MCF 10A (cell line): ENCODE data around the gene ABAT. TPM values are rescaled to one million over a fixed set of nuclear protein-coding genes. Genes with fewer than 3 reads are reported as not detected.

ENCODE experiments used
- BruUV-seq: library from RNA; stranded (reverse); fragments of 400-500 nt; replicated peaks from 2 replicates; lab custom pipeline; 2021; lab: Mats Ljungman, UMichigan
- CTCF ChIA-PET: fragments of 300-600 bp; sonication (Branson Sonifier 250); formaldehyde crosslinking; extraction: SDS; loops from one replicate; lab custom pipeline; 2021; ENCODE audit warnings: antibody characterized with exemption, inconsistent platforms; lab: Yijun Ruan, JAX
- POLR2A ChIA-PET: fragments of 300-600, 350-650 bp; sonication (Branson Sonifier 250); formaldehyde crosslinking; extraction: SDS; loops from one replicate; lab custom pipeline; 2020; ENCODE audit warnings: antibody characterized with exemption, inconsistent platforms; lab: Yijun Ruan, JAX
- DNase-seq: peaks from one replicate; pipeline ENCODE4 v3.0.0-alpha.2; 2018; ENCODE audit not compliant: unreplicated experiment
- H3K27ac Mint-ChIP-seq: one replicate; pipeline ENCODE4 v1.8.0; 2022; ENCODE audit warnings: mild to moderate bottlenecking, low read depth, mixed read lengths; ENCODE audit not compliant: unreplicated experiment
- H3K27me3 Mint-ChIP-seq: one replicate; pipeline ENCODE4 v1.8.0; 2022; ENCODE audit warnings: mixed read lengths; ENCODE audit not compliant: insufficient read depth, unreplicated experiment
- H3K36me3 Mint-ChIP-seq: one replicate; pipeline ENCODE4 v1.8.0; 2022; ENCODE audit warnings: mild to moderate bottlenecking, moderate library complexity, mixed read lengths; ENCODE audit not compliant: insufficient read depth, unreplicated experiment
- H3K4me1 Mint-ChIP-seq: one replicate; pipeline ENCODE4 v1.8.0; 2022; ENCODE audit warnings: mixed read lengths; ENCODE audit not compliant: insufficient read depth, unreplicated experiment
- H3K4me3 Mint-ChIP-seq: one replicate; pipeline ENCODE4 v1.8.0; 2022; ENCODE audit warnings: mild to moderate bottlenecking, moderate library complexity, mixed read lengths; ENCODE audit not compliant: unreplicated experiment
- H3K9me3 Mint-ChIP-seq: one replicate; pipeline ENCODE4 v1.8.0; 2022; ENCODE audit warnings: mixed read lengths; ENCODE audit not compliant: unreplicated experiment
- CTCF ChIP-seq: fragments of 200-600 bp; IDR thresholded peaks from one replicate; pipeline ENCODE4 v1.8.0; 2022; ENCODE audit warnings: antibody characterized with exemption, mild to moderate bottlenecking; ENCODE audit not compliant: unreplicated experiment
- intact Hi-C: fragments of 100-400 bp; cut with micrococcal nuclease; formaldehyde crosslinking; loops from 2 replicates; pipeline ENCODE4 v1.14.1; 2022
- total RNA-seq: library from RNA; stranded (reverse); gene quantifications from 2 replicates; pipeline ENCODE4 v1.2.3, GENCODE V29; 2022

The ABAT gene
- total RNA-seq, 1 experiment from 2014 or later: 3.0 TPM

DNA sequence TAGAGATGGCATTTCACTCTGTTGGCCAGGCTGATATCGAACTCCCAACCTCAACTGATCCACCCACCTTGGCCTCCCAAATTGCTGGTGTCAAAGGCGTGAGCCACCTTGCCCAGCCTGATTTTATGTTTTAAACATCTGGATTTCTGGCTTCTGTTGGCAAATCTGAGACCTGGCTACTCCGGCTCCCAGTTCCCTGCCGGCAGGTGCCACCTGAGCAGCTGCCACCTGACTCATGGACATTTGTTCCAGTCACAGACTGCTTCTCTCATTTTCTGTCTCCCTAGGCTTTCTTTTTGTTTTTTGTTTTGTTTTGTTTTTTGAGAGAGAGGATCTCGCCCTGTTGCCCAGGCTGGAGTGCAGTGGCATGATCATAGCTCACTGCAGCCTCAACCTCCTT, 132.8 kb downstream of the ABAT start:
- DNase-seq: no peak
- no peak for TF ChIP-seq CTCF
- no peak overlapping the region for H3K4me3 Mint-ChIP-seq
- intact Hi-C loops: no loop called here
- H3K9me3 Mint-ChIP-seq: no peaks in the 10 kb centered on the region
- peaks cover 100% of the 10 kb centered on the region for H3K36me3 Mint-ChIP-seq
- H3K4me1 Mint-ChIP-seq: no peaks in the 10 kb centered on the region
- CTCF ChIA-PET: interaction anchor here (0.8 to 1.3 kb wide), 3 partner anchors 10 to 238 kb away, joined by 3 to 4 read pairs (median 3); partner anchors contain the start of genes PMM2 and TMEM186
- H3K27me3 Mint-ChIP-seq: no peaks in the 10 kb centered on the region
- BruUV-seq: no TSS peak
- no peak overlapping the region for H3K27ac Mint-ChIP-seq
- POLR2A ChIA-PET: interaction anchor here (1.3 kb wide), 1 partner anchor 10 kb away, joined by 7 read pairs; the partner anchor contains the start of genes PMM2 and TMEM186

DNA sequence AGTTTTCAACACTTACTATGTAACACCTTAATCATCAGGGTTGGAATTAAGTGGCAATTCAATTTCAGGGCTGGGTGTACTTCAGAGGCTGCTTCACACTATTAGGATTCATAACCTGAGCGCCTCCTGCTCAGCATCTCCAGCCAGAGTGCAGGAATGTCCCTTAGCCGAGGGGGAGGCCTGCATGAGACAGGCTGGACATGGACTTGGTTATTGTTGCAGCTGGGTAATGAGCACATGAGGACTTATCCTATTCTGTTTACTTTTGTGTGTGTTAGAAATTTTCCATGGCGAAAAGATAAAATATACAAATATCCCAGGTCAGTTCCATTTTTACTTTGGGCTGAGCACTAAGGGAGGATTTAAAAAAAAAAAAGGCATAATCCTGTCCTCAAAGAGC, 133.6 kb downstream of the ABAT start:
- peaks cover 100% of the 10 kb centered on the region for H3K36me3 Mint-ChIP-seq
- BruUV-seq: no TSS peak
- intact Hi-C loops: no loop called here
- no peak for DNase-seq
- H3K27me3 Mint-ChIP-seq: no peaks in the 10 kb centered on the region
- ChIA-PET CTCF (no interaction called here), POLR2A (no interaction called here)
- H3K4me3 Mint-ChIP-seq: no peak overlapping the region
- H3K27ac Mint-ChIP-seq: no peak overlapping the region
- no peaks in the 10 kb centered on the region for H3K4me1 Mint-ChIP-seq
- no peak for TF ChIP-seq CTCF
- H3K9me3 Mint-ChIP-seq: no peaks in the 10 kb centered on the region

GRCh38 chr16:8808613-8809353, 134.4 kb downstream of the ABAT start:
- BruUV-seq: no TSS peak
- Mint-ChIP-seq H3K4me1 (no peaks in the 10 kb centered on the region), H3K9me3 (no peaks in the 10 kb centered on the region), H3K27me3 (no peaks in the 10 kb centered on the region), H3K27ac (no peak overlapping the region), H3K36me3 (peaks cover 100% of the 10 kb centered on the region), H3K4me3 (no peak overlapping the region)
- intact Hi-C loops: no loop called here
- CTCF ChIA-PET: interaction anchor here (2.1 kb wide), 1 partner anchor 11 kb away, joined by 6 read pairs; no protein-coding TSS in a partner anchor
- POLR2A ChIA-PET: no interaction called here
- DNase-seq: no peak
- no peak for TF ChIP-seq CTCF

DNA sequence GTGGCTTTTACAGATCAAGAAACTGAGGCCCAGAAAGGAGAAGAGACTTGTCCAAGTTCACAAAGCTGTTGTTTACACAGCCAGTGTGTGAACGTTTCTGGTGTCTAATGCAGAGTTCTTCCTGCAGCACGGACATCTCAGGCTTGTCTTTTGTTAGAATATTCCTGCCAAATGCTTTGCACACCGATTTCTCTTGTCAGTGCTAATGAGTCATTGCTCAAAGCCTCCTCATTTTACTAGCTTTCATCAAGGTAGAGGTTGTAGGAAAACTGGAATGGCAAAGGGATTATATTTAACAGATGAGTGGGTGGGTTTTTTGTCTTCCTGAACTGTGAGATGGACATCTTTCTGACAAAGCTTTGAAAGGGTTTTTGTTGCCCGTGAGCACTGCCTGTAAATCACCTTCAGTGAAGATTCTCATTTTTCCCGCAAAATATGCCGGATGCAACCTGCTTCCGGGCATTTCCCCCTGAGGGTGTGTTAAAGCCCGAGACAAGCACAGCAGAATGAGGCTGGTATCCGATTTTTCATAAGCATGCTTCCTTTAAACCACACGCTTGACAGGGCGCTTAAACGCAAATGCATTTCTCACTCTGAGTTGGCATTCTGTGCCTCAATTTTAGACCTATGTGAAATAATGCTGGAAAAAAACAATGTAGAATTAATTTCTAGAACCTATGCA, 137.9 kb downstream of the ABAT start:
- ChIA-PET POLR2A (interaction anchor here (1.3 kb wide), 1 partner anchor 14 kb away, joined by 3 read pairs; the partner anchor contains the start of gene PMM2), CTCF (interaction anchor here (0.6 to 1.3 kb wide), 3 partner anchors 13 to 151 kb away, joined by 3 read pairs; no protein-coding TSS in a partner anchor)
- no peak for DNase-seq
- Mint-ChIP-seq H3K4me1 (no peaks in the 10 kb centered on the region), H3K36me3 (peaks cover 98% of the 10 kb centered on the region), H3K4me3 (no peak overlapping the region), H3K27ac (no peak overlapping the region), H3K9me3 (no peaks in the 10 kb centered on the region), H3K27me3 (no peaks in the 10 kb centered on the region)
- BruUV-seq: no TSS peak
- no peak for TF ChIP-seq CTCF
- intact Hi-C loops: no loop called here
